NAMALWA (cell line): Measurements from ENCODE around the gene PRSS33.
A peak's percentile ranks its signal among the peaks of the same experiment; 100 is the strongest.

Experiments
- DNase-seq: peaks from one replicate; pipeline ENCODE4 v3.0.0-alpha.2; 2015; ENCODE audit warnings: low spot score

The PRSS33 gene

GRCh38 chr16:2820836-2821486 is 33.6 kb upstream of the PRSS33 start:
- DNase-seq: no peak

- no peak for DNase-seq
These were observed 32.8 kb upstream of the PRSS33 start for GRCh38 chr16:2819939-2820835.

- no peak for DNase-seq
These were observed 32.0 kb upstream of the PRSS33 start for GRCh38 chr16:2819179-2819938.

- DNase-seq: no peak
These were observed 31.0 kb upstream of the PRSS33 start for GRCh38 chr16:2818272-2818876.

- DNase-seq: no peak
These were observed 30.2 kb upstream of the PRSS33 start for GRCh38 chr16:2817340-2818271.

- DNase-seq: peak; percentile 20
These were observed 29.5 kb upstream of the PRSS33 start, which contains the start of gene PRSS21 for GRCh38 chr16:2816751-2817339. PRSS21 (plus strand) TSS chr16:2817237; CDS start chr16:2817269, 32 bp downstream.

GRCh38 chr16:2815299-2815771 is 28.0 kb upstream of the PRSS33 start:
- DNase-seq: no peak

GRCh38 chr16:2814551-2815298 is 27.4 kb upstream of the PRSS33 start:
- DNase-seq: no peak

GRCh38 chr16:2813771-2814221 is 26.4 kb upstream of the PRSS33 start:
- DNase-seq: no peak

- DNase-seq: no peak
These were observed 24.5 kb upstream of the PRSS33 start for GRCh38 chr16:2811703-2812471.

GRCh38 chr16:2810651-2811050 is 23.3 kb upstream of the PRSS33 start:
- no peak for DNase-seq

GRCh38 chr16:2809149-2809760 is 21.9 kb upstream of the PRSS33 start:
- no peak for DNase-seq

GRCh38 chr16:2808181-2808580 is 20.8 kb upstream of the PRSS33 start:
- no peak for DNase-seq

GRCh38 chr16:2806286-2806685 is 18.9 kb upstream of the PRSS33 start:
- no peak for DNase-seq

GRCh38 chr16:2804728-2805127 is 17.4 kb upstream of the PRSS33 start:
- DNase-seq: no peak

GRCh38 chr16:2803545-2804195 is 16.3 kb upstream of the PRSS33 start:
- no peak for DNase-seq

GRCh38 chr16:2799859-2800226 is 12.5 kb upstream of the PRSS33 start:
- no peak for DNase-seq
